Measurements from ENCODE around the gene ZNF888. TPM values are rescaled to one million over a fixed set of nuclear protein-coding genes. Genes with fewer than 3 reads are reported as not detected.
"Not testable (repeated sequence)": the region's sequence is repeated elsewhere in the genome, so short reads cannot be mapped to it uniquely, and the experiment has no call there.

ZNF888 gene
- total and polyA plus RNA-seq, 7 experiments from 2014 or later, result 1.3 to 7.2 (median 4.1) TPM

DNA sequence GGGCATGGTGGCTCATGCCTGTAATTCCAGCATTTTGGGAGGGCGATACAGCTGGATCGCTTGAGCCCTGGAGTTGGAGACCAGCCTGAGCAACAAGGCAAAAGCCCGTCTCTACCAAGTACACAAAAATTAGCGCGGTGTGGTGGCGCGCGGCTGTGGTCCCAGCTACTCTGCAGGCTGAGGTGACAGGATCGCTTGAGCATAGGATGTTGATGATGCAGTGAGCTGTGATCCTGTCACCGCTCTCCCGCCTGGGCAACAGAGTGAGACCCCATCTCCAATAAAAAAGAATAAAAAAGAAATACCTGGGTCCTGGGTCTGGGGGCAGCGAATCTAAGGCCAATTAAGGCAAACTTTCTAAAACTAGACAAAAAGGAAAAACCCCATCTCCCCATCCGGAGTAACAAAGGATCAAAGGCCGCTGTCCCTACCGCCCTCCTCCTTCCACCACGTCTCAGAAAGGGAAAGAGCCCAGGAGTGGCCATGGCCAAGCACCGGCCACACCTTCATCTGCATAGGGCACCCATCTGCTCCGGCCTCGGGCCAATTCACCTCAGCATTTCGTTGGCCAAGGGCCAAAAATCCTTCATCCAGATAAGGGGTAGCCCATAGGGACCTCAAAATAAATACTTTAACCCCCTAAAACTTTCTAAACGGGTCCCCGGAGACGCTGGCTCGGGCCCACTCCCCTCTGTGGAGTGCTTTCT, 26.6 kb downstream of the ZNF888 start:
- POLR2A ChIA-PET, result interaction anchor here (0.6 to 1.4 kb wide), 2 partner anchors 205 to 299 kb away, joined by 3 read pairs; no protein-coding TSS in a partner anchor
- peaks cover 0 to 74% (median 13%) of the 10 kb centered on the region in 11 donors for H3K9me3 Mint-ChIP-seq
- Histone ChIP-seq H3K9me3 (ENCODE audit: control insufficient read depth in 2 of 3, low read length in 3 of 3) (no peaks in the 10 kb centered on the region), H3K4me3 (ENCODE audit: low read length) (peak overlapping the region; percentile 96), H3K4me1 (ENCODE audit: control insufficient read depth in 2 of 2, insufficient read depth in 2 of 2, low read length in 2 of 2) (peaks cover 4 to 5% of the 10 kb centered on the region in 2 donors), H3K27ac (ENCODE audit: low read depth, low read length) (peak overlapping the region; percentile 79), H3K27me3 (ENCODE audit: control insufficient read depth in 2 of 2, insufficient read depth in 2 of 2, low read length in 2 of 2) (no peaks in the 10 kb centered on the region), H3K36me3 (ENCODE audit: control insufficient read depth in 2 of 3, insufficient read depth in 3 of 3, low read length in 3 of 3) (peaks cover 0 to 5% (median 0%) of the 10 kb centered on the region in 3 experiments)
- peak in 3 of 9 donors; percentile 0 to 4 (median 2) for DNase-seq
- peak overlapping the region; percentile 88 to 96 (median 92) for H3K4me3 Mint-ChIP-seq
- H3K36me3 Mint-ChIP-seq, result peaks cover 14 to 41% (median 38%) of the 10 kb centered on the region in 5 donors
- no peaks in the 10 kb centered on the region for H3K27me3 Mint-ChIP-seq
- CTCF ChIA-PET, result no interaction called here
- intact Hi-C loops (cut with micrococcal nuclease), result loop anchor here (1.0 to 5.0 kb wide), 13 partner anchors 26 to 535 kb away; partner anchors contain the start of genes ZNF160 (in 2 of the 2), ZNF816 (in 2 of the 2), ZNF83 (in 2 of the 2) and ZNF888 (in 2 of the 2)
- ATAC-seq, result no peak
- peak overlapping the region in 8 of 9 donors; percentile 66 to 94 (median 93) for H3K27ac Mint-ChIP-seq
- peaks cover 5 to 33% (median 17%) of the 10 kb centered on the region in 7 donors for H3K4me1 Mint-ChIP-seq

DNA sequence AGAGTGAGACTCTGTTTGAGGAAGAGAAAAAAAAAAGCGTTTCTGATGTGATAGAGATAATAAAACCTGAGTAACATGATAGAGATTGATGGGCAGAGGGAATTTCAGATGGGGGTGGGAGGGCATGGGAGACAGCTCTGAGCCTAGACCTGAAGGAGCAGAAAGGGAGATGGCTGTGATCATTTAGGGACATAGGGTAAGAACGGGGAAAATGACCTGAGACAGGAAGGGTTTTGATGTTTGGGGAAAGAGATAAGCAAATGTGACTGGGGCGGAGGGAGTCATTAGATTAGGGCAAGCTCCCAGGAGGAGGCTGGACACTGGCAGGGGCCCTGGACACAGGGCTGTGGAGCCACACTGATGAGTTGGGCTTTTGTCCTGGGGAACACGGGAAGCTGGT, 31.9 kb downstream of the ZNF888 start:
- Mint-ChIP-seq H3K27me3 (no peaks in the 10 kb centered on the region), H3K9me3 (peaks cover 4 to 77% (median 22%) of the 10 kb centered on the region in 11 donors), H3K4me3 (no peak overlapping the region), H3K27ac (peak overlapping the region in 1 of 9 donors; percentile 8), H3K4me1 (peaks cover 0 to 12% (median 4%) of the 10 kb centered on the region in 7 donors), H3K36me3 (peaks cover 30 to 79% (median 70%) of the 10 kb centered on the region in 5 donors)
- Histone ChIP-seq H3K27ac (ENCODE audit: low read depth, low read length) (no peak overlapping the region), H3K36me3 (ENCODE audit: control insufficient read depth in 2 of 3, insufficient read depth in 3 of 3, low read length in 3 of 3) (peaks cover 5 to 48% (median 13%) of the 10 kb centered on the region in 3 experiments), H3K27me3 (ENCODE audit: control insufficient read depth in 2 of 2, insufficient read depth in 2 of 2, low read length in 2 of 2) (no peaks in the 10 kb centered on the region), H3K4me3 (ENCODE audit: low read length) (no peak overlapping the region), H3K4me1 (ENCODE audit: control insufficient read depth in 2 of 2, insufficient read depth in 2 of 2, low read length in 2 of 2) (no peaks in the 10 kb centered on the region), H3K9me3 (ENCODE audit: control insufficient read depth in 2 of 3, low read length in 3 of 3) (peaks cover 0 to 10% (median 0%) of the 10 kb centered on the region in 3 experiments)
- no peak for ATAC-seq
- ChIA-PET CTCF (no interaction called here), POLR2A (no interaction called here)
- DNase-seq, result no peak
- intact Hi-C loops (cut with micrococcal nuclease), result no loop called here

DNA sequence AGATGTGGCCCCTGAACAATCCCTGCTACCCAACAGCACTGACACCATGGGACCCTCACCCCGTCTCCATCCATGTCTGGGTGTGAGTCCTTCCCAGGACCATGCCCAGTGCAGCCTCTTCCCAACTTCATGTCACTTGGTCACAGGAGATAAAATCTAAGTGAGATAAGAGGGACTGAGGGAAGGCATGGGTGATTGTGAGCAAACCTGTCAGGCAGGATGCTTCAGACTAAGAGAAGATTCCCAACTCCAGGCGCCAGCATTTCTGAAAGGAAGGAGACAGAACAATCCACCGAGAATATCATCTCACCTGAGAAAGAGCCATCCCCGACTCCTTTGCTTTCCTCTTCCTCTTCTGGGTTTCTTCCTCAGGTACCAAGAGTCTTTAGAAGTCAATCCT, 33.3 kb downstream of the ZNF888 start:
- Histone ChIP-seq H3K9me3 (ENCODE audit: control insufficient read depth in 2 of 3, low read length in 3 of 3) (peaks cover 0 to 13% (median 0%) of the 10 kb centered on the region in 3 experiments), H3K4me3 (ENCODE audit: low read length) (no peak overlapping the region), H3K27ac (ENCODE audit: low read depth, low read length) (no peak overlapping the region), H3K27me3 (ENCODE audit: control insufficient read depth in 2 of 2, insufficient read depth in 2 of 2, low read length in 2 of 2) (no peaks in the 10 kb centered on the region), H3K4me1 (ENCODE audit: control insufficient read depth in 2 of 2, insufficient read depth in 2 of 2, low read length in 2 of 2) (no peaks in the 10 kb centered on the region), H3K36me3 (ENCODE audit: control insufficient read depth in 2 of 3, insufficient read depth in 3 of 3, low read length in 3 of 3) (peaks cover 5 to 57% (median 19%) of the 10 kb centered on the region in 3 experiments)
- Mint-ChIP-seq H3K36me3 (peaks cover 32 to 84% (median 72%) of the 10 kb centered on the region in 5 donors), H3K27me3 (no peaks in the 10 kb centered on the region), H3K4me1 (peaks cover 0 to 12% (median 4%) of the 10 kb centered on the region in 7 donors), H3K4me3 (no peak overlapping the region), H3K9me3 (peaks cover 6 to 76% (median 25%) of the 10 kb centered on the region in 11 donors), H3K27ac (no peak overlapping the region)
- POLR2A ChIA-PET, result interaction anchor here (0.6 kb wide), 1 partner anchor 53 kb away, joined by 3 read pairs; no protein-coding TSS in a partner anchor
- DNase-seq (no peak), ATAC-seq (no peak)
- intact Hi-C loops (cut with micrococcal nuclease), result no loop called here
- CTCF ChIA-PET, result no interaction called here

DNA sequence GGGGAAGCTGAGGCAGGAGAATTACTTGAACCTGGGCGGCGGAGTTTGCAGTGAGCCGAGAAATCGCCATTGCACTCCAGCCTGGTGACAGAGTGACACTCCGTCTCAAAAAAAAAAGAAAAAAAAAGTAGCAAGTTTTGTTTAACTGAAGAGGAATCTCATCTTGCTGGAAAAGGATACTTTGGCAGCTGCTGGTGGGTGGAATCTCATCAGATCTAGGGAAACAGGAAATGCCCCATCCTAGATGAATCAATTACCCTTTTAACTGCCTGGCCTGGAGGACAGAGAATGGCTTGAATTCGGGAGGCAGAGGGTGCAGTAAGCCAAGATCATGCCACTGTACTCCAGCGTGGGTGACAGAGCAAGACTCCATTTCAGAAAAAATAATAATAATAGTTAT, 34.2 kb downstream of the ZNF888 start:
- Histone ChIP-seq H3K9me3 (ENCODE audit: control insufficient read depth in 2 of 3, low read length in 3 of 3) (peaks cover 0 to 22% (median 0%) of the 10 kb centered on the region in 3 experiments), H3K27me3 (ENCODE audit: control insufficient read depth in 2 of 2, insufficient read depth in 2 of 2, low read length in 2 of 2) (no peaks in the 10 kb centered on the region), H3K36me3 (ENCODE audit: control insufficient read depth in 2 of 3, insufficient read depth in 3 of 3, low read length in 3 of 3) (peaks cover 5 to 66% (median 27%) of the 10 kb centered on the region in 3 experiments), H3K4me1 (ENCODE audit: control insufficient read depth in 2 of 2, insufficient read depth in 2 of 2, low read length in 2 of 2) (no peaks in the 10 kb centered on the region), H3K4me3 (ENCODE audit: low read length) (no peak overlapping the region), H3K27ac (ENCODE audit: low read depth, low read length) (no peak overlapping the region)
- no peak overlapping the region for H3K4me3 Mint-ChIP-seq
- ATAC-seq (no peak), DNase-seq (no peak)
- H3K36me3 Mint-ChIP-seq, result peaks cover 38 to 84% (median 74%) of the 10 kb centered on the region in 5 donors
- POLR2A ChIA-PET, result no interaction called here
- CTCF ChIA-PET, result no interaction called here
- H3K9me3 Mint-ChIP-seq, result peaks cover 6 to 81% (median 28%) of the 10 kb centered on the region in 11 donors
- H3K4me1 Mint-ChIP-seq, result peaks cover 0 to 9% (median 4%) of the 10 kb centered on the region in 7 donors
- no peaks in the 10 kb centered on the region for H3K27me3 Mint-ChIP-seq
- H3K27ac Mint-ChIP-seq, result no peak overlapping the region
- intact Hi-C loops (cut with micrococcal nuclease), result no loop called here

DNA sequence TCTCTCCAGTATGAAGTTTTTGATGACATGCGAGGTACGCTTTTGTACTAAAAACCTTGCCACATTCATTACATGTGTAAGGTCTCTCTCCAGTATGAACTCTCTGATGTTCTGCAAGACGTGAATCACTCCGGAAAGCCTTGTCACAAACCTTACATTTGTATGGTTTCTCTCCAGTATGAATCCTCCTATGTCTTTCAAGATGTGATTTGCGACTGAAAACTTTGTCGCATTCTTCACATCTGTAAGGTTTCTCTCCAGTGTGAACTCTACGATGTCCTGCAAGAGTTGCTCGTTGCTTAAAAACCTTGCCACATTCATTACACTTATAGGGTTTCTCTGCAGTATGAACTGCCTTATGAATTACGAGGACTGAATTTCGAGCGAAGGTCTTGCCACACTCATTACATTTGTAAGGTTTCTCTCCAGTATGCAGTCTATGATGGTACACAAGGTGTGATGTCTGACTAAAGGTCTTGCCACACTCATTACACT, 42.3 kb downstream of the ZNF888 start:
- DNase-seq, result no peak
- H3K27ac ChIP-seq (ENCODE audit: low read depth, low read length), result no peak overlapping the region
- H3K4me1 ChIP-seq (ENCODE audit: control insufficient read depth in 2 of 2, insufficient read depth in 2 of 2, low read length in 2 of 2), result no peaks in the 10 kb centered on the region
- Mint-ChIP-seq H3K27me3 (no peaks in the 10 kb centered on the region), H3K4me3 (no peak overlapping the region), H3K9me3 (peaks cover 21 to 93% (median 71%) of the 10 kb centered on the region in 11 donors), H3K27ac (no peak overlapping the region), H3K4me1 (no peaks in the 10 kb centered on the region), H3K36me3 (peaks cover 33 to 76% (median 73%) of the 10 kb centered on the region in 5 donors)
- POLR2A ChIA-PET, result no interaction called here
- CTCF ChIA-PET, result no interaction called here
- H3K4me3 ChIP-seq (ENCODE audit: low read length), result no peak overlapping the region
- peaks cover 0 to 88% (median 26%) of the 10 kb centered on the region in 3 experiments for H3K9me3 ChIP-seq (ENCODE audit: control insufficient read depth in 2 of 3, low read length in 3 of 3)
- H3K36me3 ChIP-seq (ENCODE audit: control insufficient read depth in 2 of 3, insufficient read depth in 3 of 3, low read length in 3 of 3), result peaks cover 0 to 60% (median 25%) of the 10 kb centered on the region in 3 experiments
- H3K27me3 ChIP-seq (ENCODE audit: control insufficient read depth in 2 of 2, insufficient read depth in 2 of 2, low read length in 2 of 2), result no peaks in the 10 kb centered on the region
- intact Hi-C loops (cut with micrococcal nuclease), result no loop called here
- no peak for ATAC-seq

DNA sequence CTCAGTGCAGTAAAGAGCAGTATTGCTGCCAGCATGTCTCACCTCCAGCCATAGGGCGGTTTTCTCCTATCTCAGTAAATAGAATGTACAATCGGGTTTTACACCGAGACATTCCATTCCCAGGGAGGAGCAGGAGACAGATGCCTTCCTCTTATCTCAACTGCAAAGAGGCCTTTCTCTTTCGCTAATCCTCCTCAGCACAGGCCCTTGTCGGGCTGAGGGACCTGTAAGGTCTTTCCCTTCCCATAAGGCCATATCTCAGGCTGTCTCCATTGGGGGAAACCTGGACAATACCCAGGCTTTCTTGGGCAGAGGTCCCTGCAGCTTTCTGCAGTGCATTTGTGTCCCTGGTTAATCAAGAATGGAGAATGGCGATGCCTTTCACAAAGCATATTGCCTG, 50.2 kb downstream of the ZNF888 start:
- intact Hi-C loops (cut with micrococcal nuclease); CTCF ChIA-PET; H3K27me3 Mint-ChIP-seq; H3K4me1 Mint-ChIP-seq; POLR2A ChIA-PET; H3K4me1 ChIP-seq (ENCODE audit: control insufficient read depth in 2 of 2, insufficient read depth in 2 of 2, low read length in 2 of 2); H3K36me3 ChIP-seq (ENCODE audit: control insufficient read depth in 2 of 3, insufficient read depth in 3 of 3, low read length in 3 of 3); ATAC-seq; H3K27ac Mint-ChIP-seq; H3K27me3 ChIP-seq (ENCODE audit: control insufficient read depth in 2 of 2, insufficient read depth in 2 of 2, low read length in 2 of 2); H3K4me3 ChIP-seq (ENCODE audit: low read length); DNase-seq; H3K4me3 Mint-ChIP-seq; H3K27ac ChIP-seq (ENCODE audit: low read depth, low read length): not testable (repeated sequence)
- Mint-ChIP-seq H3K9me3 (peaks cover 23 to 88% (median 47%) of the 10 kb centered on the region in 11 donors), H3K36me3 (peaks cover 18 to 45% (median 23%) of the 10 kb centered on the region in 5 donors)
- peaks cover 0 to 38% (median 0%) of the 10 kb centered on the region in 3 experiments for H3K9me3 ChIP-seq (ENCODE audit: control insufficient read depth in 2 of 3, low read length in 3 of 3)
